Stimulated activated memory B cell treated with anti-CD40 and anti-IgM and Interleukin-4, amounts not matched to agents 10 μg/mL and 1 μg/mL and 100 μg/mL, for 72 hours (primary cell): Measurements from ENCODE around the gene MYO5A.
"Not testable (repeated sequence)": the region's sequence is repeated elsewhere in the genome, so short reads cannot be mapped to it uniquely, and the experiment has no call there.

ENCODE experiments used
- ATAC-seq: fragments of 150-1000 bp; cut with Tn5 transposase; 2 replicates; pipeline ENCODE4 v1.10.0; 2021
- H3K27ac Mint-ChIP-seq: one replicate; pipeline ENCODE4 v1.8.0; 2022; ENCODE audit warnings: mild to moderate bottlenecking, mixed read lengths
- H3K27me3 Mint-ChIP-seq: one replicate; pipeline ENCODE4 v1.8.0; 2022; ENCODE audit warnings: mixed read lengths
- H3K36me3 Mint-ChIP-seq: one replicate; pipeline ENCODE4 v1.8.0; 2022; ENCODE audit warnings: mixed read lengths
- H3K4me1 Mint-ChIP-seq: one replicate; pipeline ENCODE4 v1.8.0; 2022; ENCODE audit warnings: mixed read lengths
- H3K4me3 Mint-ChIP-seq: one replicate; pipeline ENCODE4 v1.8.0; 2022; ENCODE audit warnings: mild to moderate bottlenecking, moderate library complexity, mixed read lengths
- H3K9me3 Mint-ChIP-seq: one replicate; pipeline ENCODE4 v1.8.0; 2022; ENCODE audit warnings: mixed read lengths

The MYO5A gene

GRCh38 chr15:52438047-52438446 is 90.6 kb downstream of the MYO5A start:
- Mint-ChIP-seq H3K9me3 (no peaks in the 10 kb centered on the region), H3K27ac (no peak overlapping the region), H3K4me3 (no peak overlapping the region), H3K36me3 (peaks cover 7% of the 10 kb centered on the region), H3K4me1 (peaks cover 24% of the 10 kb centered on the region), H3K27me3 (no peaks in the 10 kb centered on the region)
- no peak for ATAC-seq

- Mint-ChIP-seq H3K27me3 (no peaks in the 10 kb centered on the region), H3K36me3 (peaks cover 10% of the 10 kb centered on the region), H3K4me3 (no peak overlapping the region), H3K4me1 (peaks cover 24% of the 10 kb centered on the region), H3K27ac (no peak overlapping the region), H3K9me3 (no peaks in the 10 kb centered on the region)
- ATAC-seq, result no peak
Observed at GRCh38 chr15:52437646-52438045, 91.0 kb downstream of the MYO5A start.

- Mint-ChIP-seq H3K4me3 (no peak overlapping the region), H3K4me1 (peaks cover 24% of the 10 kb centered on the region), H3K36me3 (peaks cover 14% of the 10 kb centered on the region), H3K27ac (no peak overlapping the region), H3K27me3 (no peaks in the 10 kb centered on the region), H3K9me3 (no peaks in the 10 kb centered on the region)
- ATAC-seq, result no peak
Observed at GRCh38 chr15:52436981-52437380, 91.7 kb downstream of the MYO5A start.

- ATAC-seq, result no peak
- no peaks in the 10 kb centered on the region for H3K27me3 Mint-ChIP-seq
- no peaks in the 10 kb centered on the region for H3K9me3 Mint-ChIP-seq
- H3K27ac Mint-ChIP-seq, result no peak overlapping the region
- peaks cover 24% of the 10 kb centered on the region for H3K4me1 Mint-ChIP-seq
- H3K4me3 Mint-ChIP-seq, result no peak overlapping the region
- peaks cover 14% of the 10 kb centered on the region for H3K36me3 Mint-ChIP-seq
Observed at GRCh38 chr15:52434885-52435284, 93.8 kb downstream of the MYO5A start.

- Mint-ChIP-seq H3K27ac (no peak overlapping the region), H3K4me3 (no peak overlapping the region), H3K36me3 (peaks cover 32% of the 10 kb centered on the region), H3K4me1 (peaks cover 6% of the 10 kb centered on the region), H3K27me3 (no peaks in the 10 kb centered on the region), H3K9me3 (no peaks in the 10 kb centered on the region)
- ATAC-seq, result no peak
Observed at GRCh38 chr15:52428297-52428696, 100.4 kb downstream of the MYO5A start.

- H3K4me1 Mint-ChIP-seq, result peaks cover 10% of the 10 kb centered on the region
- no peak for ATAC-seq
- no peaks in the 10 kb centered on the region for H3K27me3 Mint-ChIP-seq
- H3K27ac Mint-ChIP-seq, result no peak overlapping the region
- peaks cover 36% of the 10 kb centered on the region for H3K36me3 Mint-ChIP-seq
- H3K9me3 Mint-ChIP-seq, result no peaks in the 10 kb centered on the region
- no peak overlapping the region for H3K4me3 Mint-ChIP-seq
Observed at GRCh38 chr15:52427804-52428203, 100.9 kb downstream of the MYO5A start.

GRCh38 chr15:52424856-52425431 is 103.7 kb downstream of the MYO5A start:
- Mint-ChIP-seq H3K36me3 (peaks cover 45% of the 10 kb centered on the region), H3K9me3 (no peaks in the 10 kb centered on the region), H3K27ac (no peak overlapping the region), H3K4me1 (peaks cover 31% of the 10 kb centered on the region), H3K4me3 (no peak overlapping the region), H3K27me3 (no peaks in the 10 kb centered on the region)
- no peak for ATAC-seq

GRCh38 chr15:52423852-52424251 is 104.8 kb downstream of the MYO5A start:
- no peak overlapping the region for H3K4me3 Mint-ChIP-seq
- H3K27ac Mint-ChIP-seq, result no peak overlapping the region
- H3K4me1 Mint-ChIP-seq, result peaks cover 31% of the 10 kb centered on the region
- H3K27me3 Mint-ChIP-seq, result no peaks in the 10 kb centered on the region
- H3K36me3 Mint-ChIP-seq, result peaks cover 47% of the 10 kb centered on the region
- no peaks in the 10 kb centered on the region for H3K9me3 Mint-ChIP-seq
- ATAC-seq, result no peak

GRCh38 chr15:52422001-52422400 is 106.7 kb downstream of the MYO5A start:
- Mint-ChIP-seq H3K27me3 (no peaks in the 10 kb centered on the region), H3K9me3 (no peaks in the 10 kb centered on the region), H3K4me1 (peaks cover 35% of the 10 kb centered on the region), H3K36me3 (peaks cover 45% of the 10 kb centered on the region), H3K27ac (peak overlapping the region; percentile 10), H3K4me3 (no peak overlapping the region)
- no peak for ATAC-seq

- peak overlapping the region; percentile 10 for H3K27ac Mint-ChIP-seq
- H3K4me1 Mint-ChIP-seq, result peaks cover 35% of the 10 kb centered on the region
- no peaks in the 10 kb centered on the region for H3K9me3 Mint-ChIP-seq
- no peaks in the 10 kb centered on the region for H3K27me3 Mint-ChIP-seq
- H3K36me3 Mint-ChIP-seq, result peaks cover 40% of the 10 kb centered on the region
- no peak overlapping the region for H3K4me3 Mint-ChIP-seq
- peak; percentile 63 for ATAC-seq
Observed at GRCh38 chr15:52421029-52421428, 107.7 kb downstream of the MYO5A start.

GRCh38 chr15:52419494-52419893 is 109.2 kb downstream of the MYO5A start:
- no peak overlapping the region for H3K4me3 Mint-ChIP-seq
- H3K9me3 Mint-ChIP-seq, result no peaks in the 10 kb centered on the region
- peaks cover 35% of the 10 kb centered on the region for H3K4me1 Mint-ChIP-seq
- H3K27me3 Mint-ChIP-seq, result no peaks in the 10 kb centered on the region
- peaks cover 40% of the 10 kb centered on the region for H3K36me3 Mint-ChIP-seq
- H3K27ac Mint-ChIP-seq, result no peak overlapping the region
- ATAC-seq, result no peak

- Mint-ChIP-seq H3K4me3 (no peak overlapping the region), H3K27me3 (no peaks in the 10 kb centered on the region), H3K27ac (peak overlapping the region; percentile 1), H3K9me3 (no peaks in the 10 kb centered on the region), H3K4me1 (peaks cover 32% of the 10 kb centered on the region), H3K36me3 (peaks cover 31% of the 10 kb centered on the region)
- no peak for ATAC-seq
Observed at GRCh38 chr15:52417957-52418356, 110.7 kb downstream of the MYO5A start.

- peak; percentile 47 for ATAC-seq
- no peaks in the 10 kb centered on the region for H3K9me3 Mint-ChIP-seq
- peaks cover 28% of the 10 kb centered on the region for H3K4me1 Mint-ChIP-seq
- no peak overlapping the region for H3K4me3 Mint-ChIP-seq
- H3K27me3 Mint-ChIP-seq, result no peaks in the 10 kb centered on the region
- peaks cover 26% of the 10 kb centered on the region for H3K36me3 Mint-ChIP-seq
- peak overlapping the region; percentile 1 for H3K27ac Mint-ChIP-seq
Observed at GRCh38 chr15:52417521-52417920, 111.2 kb downstream of the MYO5A start.

- H3K4me1 Mint-ChIP-seq, result peaks cover 19% of the 10 kb centered on the region
- not testable (repeated sequence) for H3K27me3 Mint-ChIP-seq, H3K4me3 Mint-ChIP-seq, ATAC-seq, H3K9me3 Mint-ChIP-seq, H3K27ac Mint-ChIP-seq
- peaks cover 21% of the 10 kb centered on the region for H3K36me3 Mint-ChIP-seq
Observed at GRCh38 chr15:52416566-52416965, 112.1 kb downstream of the MYO5A start.

- H3K4me3 Mint-ChIP-seq, result no peak overlapping the region
- H3K9me3 Mint-ChIP-seq, result no peaks in the 10 kb centered on the region
Observed at GRCh38 chr15:52415628-52416027, 113.1 kb downstream of the MYO5A start.

GRCh38 chr15:52414936-52415335 is 113.7 kb downstream of the MYO5A start:
- ATAC-seq, result no peak
- Mint-ChIP-seq H3K9me3 (no peaks in the 10 kb centered on the region), H3K27ac (no peak overlapping the region), H3K4me1 (peaks cover 11% of the 10 kb centered on the region), H3K36me3 (peaks cover 15% of the 10 kb centered on the region), H3K4me3 (no peak overlapping the region), H3K27me3 (no peaks in the 10 kb centered on the region)

More at GRCh38 chr15:52415628-52416027, 113.1 kb downstream of the MYO5A start:
- Mint-ChIP-seq H3K4me1 (peaks cover 11% of the 10 kb centered on the region), H3K36me3 (peaks cover 21% of the 10 kb centered on the region), H3K27me3 (no peaks in the 10 kb centered on the region), H3K27ac (no peak overlapping the region)
- no peak for ATAC-seq

- Mint-ChIP-seq H3K27ac (no peak overlapping the region), H3K4me1 (no peaks in the 10 kb centered on the region), H3K36me3 (peaks cover 39% of the 10 kb centered on the region), H3K4me3 (no peak overlapping the region), H3K9me3 (no peaks in the 10 kb centered on the region), H3K27me3 (no peaks in the 10 kb centered on the region)
- ATAC-seq, result no peak
Observed at GRCh38 chr15:52408823-52409222, 119.9 kb downstream of the MYO5A start.
